GM19452 (cell line): ENCODE measurements around the gene ACTR5.

ENCODE experiments used
- ATAC-seq: cut with Tn5 transposase; IDR thresholded peaks from one replicate; pipeline ENCODE4 v1.9.1; 2021; ENCODE audit not compliant: unreplicated experiment

Gene ACTR5

GRCh38 chr20:38748097-38748860 is at the start of gene ACTR5:
Gene ACTR5, plus strand, starts transcription at chr20:38748460. Its CDS starts 19 bp downstream, at chr20:38748479.
- ATAC-seq: peak; percentile 86

- ATAC-seq: no peak
Measured at GRCh38 chr20:38698541-38698940, 49.7 kb upstream of the ACTR5 start.

GRCh38 chr20:38700141-38700540 is 48.1 kb upstream of the ACTR5 start:
- ATAC-seq: no peak

GRCh38 chr20:38700926-38701325 is 47.3 kb upstream of the ACTR5 start:
- ATAC-seq: no peak

- ATAC-seq: no peak
Measured at GRCh38 chr20:38703526-38703925, 44.7 kb upstream of the ACTR5 start.

GRCh38 chr20:38704136-38704535 is 44.1 kb upstream of the ACTR5 start:
- ATAC-seq: no peak

GRCh38 chr20:38706509-38706908 is 41.8 kb upstream of the ACTR5 start:
- ATAC-seq: no peak

GRCh38 chr20:38714308-38714707 is 34.0 kb upstream of the ACTR5 start:
- ATAC-seq: no peak

GRCh38 chr20:38715646-38716045 is 32.6 kb upstream of the ACTR5 start:
- no peak for ATAC-seq

GRCh38 chr20:38722683-38723016 is 25.6 kb upstream of the ACTR5 start:
- no peak for ATAC-seq

- ATAC-seq: no peak
Measured at GRCh38 chr20:38723017-38723847, 25.0 kb upstream of the ACTR5 start.

GRCh38 chr20:38723848-38724625 is 24.2 kb upstream of the ACTR5 start, which contains the start of gene SLC32A1:
Gene SLC32A1, plus strand, starts transcription at chr20:38724486. Its CDS starts 239 bp downstream, at chr20:38724725.
- no peak for ATAC-seq

- no peak for ATAC-seq
Measured at GRCh38 chr20:38724626-38725147, 23.6 kb upstream of the ACTR5 start.

- no peak for ATAC-seq
Measured at GRCh38 chr20:38725148-38725901, 22.9 kb upstream of the ACTR5 start.

- no peak for ATAC-seq
Measured at GRCh38 chr20:38725931-38726803, 22.1 kb upstream of the ACTR5 start.

- ATAC-seq: no peak
Measured at GRCh38 chr20:38726804-38727606, 21.3 kb upstream of the ACTR5 start.

- ATAC-seq: no peak
Measured at GRCh38 chr20:38727607-38728190, 20.6 kb upstream of the ACTR5 start.

GRCh38 chr20:38728191-38728781 is 20.0 kb upstream of the ACTR5 start:
- no peak for ATAC-seq
